ENCODE results near the gene SPSB1. TPM values are rescaled to one million over a fixed set of nuclear protein-coding genes. Genes with fewer than 3 reads are reported as not detected.

The SPSB1 gene
- total RNA-seq, 1 experiment from 2014 or later, result 4.3 TPM

GRCh38 chr1:9350960-9351359 lies 58.3 kb downstream of the SPSB1 start (continued):
- TF ChIP-seq ZSCAN18 (CRISPR knock-in tag; IDR thresholded peaks at IDR 0.05), result no peak
- no peak for TF ChIP-seq IRF1 (CRISPR knock-in tag; IDR thresholded peaks at IDR 0.05)
- no peak for TF ChIP-seq USF2 (CRISPR knock-in tag; IDR thresholded peaks at IDR 0.05)
- no peak for TF ChIP-seq FOXP1 (CRISPR knock-in tag; IDR thresholded peaks at IDR 0.05; ENCODE audit: borderline replicate concordance)
- TF ChIP-seq ZNF416 (CRISPR knock-in tag; IDR thresholded peaks at IDR 0.05), result no peak
- TF ChIP-seq NFE2L1 (CRISPR knock-in tag; IDR thresholded peaks at IDR 0.05), result no peak
- no peak for TF ChIP-seq ZNF317 (CRISPR knock-in tag; IDR thresholded peaks at IDR 0.05; ENCODE audit: borderline replicate concordance, low read depth)
- TF ChIP-seq GTF2I (CRISPR knock-in tag; conservative IDR thresholded peaks at IDR 0.05), result no peak

GRCh38 chr1:9351654-9352271 lies 59.1 kb downstream of the SPSB1 start:
- peak overlapping the region; percentile 51; the same call in 1 of the 2 replicates for H3K27ac Mint-ChIP-seq
- ATAC-seq, result no peak

More at GRCh38 chr1:9351654-9352271, 59.1 kb downstream of the SPSB1 start:
- ChIA-PET CTCF (interaction anchor here (1.5 to 2.7 kb wide), 6 partner anchors 12 to 264 kb away, joined by 3 to 19 read pairs (median 6); no protein-coding TSS in a partner anchor), POLR2A (no interaction called here)
- no peak for TF ChIP-seq ZNF138 (CRISPR knock-in tag; conservative IDR thresholded peaks at IDR 0.05)
- TF ChIP-seq ATF1 (CRISPR knock-in tag; IDR thresholded peaks at IDR 0.05), result no peak
- TF ChIP-seq TP53 (CRISPR knock-in tag; IDR thresholded peaks at IDR 0.05), result no peak
- TF ChIP-seq ZNF219 (CRISPR knock-in tag; IDR thresholded peaks at IDR 0.05; ENCODE audit: borderline replicate concordance), result no peak
- TF ChIP-seq CREM (CRISPR knock-in tag; IDR thresholded peaks at IDR 0.05), result no peak
- no peak for TF ChIP-seq MXD4 (CRISPR knock-in tag; IDR thresholded peaks at IDR 0.05; ENCODE audit: borderline replicate concordance)
- TF ChIP-seq ZBTB21 (CRISPR knock-in tag; IDR thresholded peaks at IDR 0.05; ENCODE audit: borderline replicate concordance), result no peak
- TF ChIP-seq PREB (CRISPR knock-in tag; IDR thresholded peaks at IDR 0.05; ENCODE audit: borderline replicate concordance), result no peak
- TF ChIP-seq E2F1 (CRISPR knock-in tag; IDR thresholded peaks at IDR 0.05), result no peak
- TF ChIP-seq ZMAT4 (CRISPR knock-in tag; IDR thresholded peaks at IDR 0.05), result no peak
- no peak for TF ChIP-seq SMAD3 (CRISPR knock-in tag; IDR thresholded peaks at IDR 0.05; ENCODE audit: borderline replicate concordance)
- TF ChIP-seq TCF7 (CRISPR knock-in tag; IDR thresholded peaks at IDR 0.05; ENCODE audit: low read depth), result no peak
- no peak for TF ChIP-seq NFE2L1 (CRISPR knock-in tag; IDR thresholded peaks at IDR 0.05)
- H3K4me3 Mint-ChIP-seq, result no peak overlapping the region
- no peak for DNase-seq (ENCODE audit: low spot score)
- peaks cover 4% of the 10 kb centered on the region for H3K9me3 Mint-ChIP-seq
- peaks cover 20% of the 10 kb centered on the region for H3K4me1 Mint-ChIP-seq
- no peaks in the 10 kb centered on the region for H3K36me3 Mint-ChIP-seq
- no peaks in the 10 kb centered on the region; the same call in 1 of the 2 replicates for H3K27me3 Mint-ChIP-seq (ENCODE audit: low read depth)
